Hematopoietic multipotent progenitor cell treated with erythropoietin and hydrocortisone succinate and interleukin-3 and kit ligand, for 6 days (in vitro differentiated cells): ENCODE data around the gene APOL2.
A peak's percentile ranks its signal among the peaks of the same experiment; 100 is the strongest.
"Not testable (repeated sequence)": the region's sequence is repeated elsewhere in the genome, so short reads cannot be mapped to it uniquely, and the experiment has no call there.

Experiments
- DNase-seq: peaks from one replicate; pipeline ENCODE4 v3.0.0-alpha.2; 2015

The APOL2 gene

DNA sequence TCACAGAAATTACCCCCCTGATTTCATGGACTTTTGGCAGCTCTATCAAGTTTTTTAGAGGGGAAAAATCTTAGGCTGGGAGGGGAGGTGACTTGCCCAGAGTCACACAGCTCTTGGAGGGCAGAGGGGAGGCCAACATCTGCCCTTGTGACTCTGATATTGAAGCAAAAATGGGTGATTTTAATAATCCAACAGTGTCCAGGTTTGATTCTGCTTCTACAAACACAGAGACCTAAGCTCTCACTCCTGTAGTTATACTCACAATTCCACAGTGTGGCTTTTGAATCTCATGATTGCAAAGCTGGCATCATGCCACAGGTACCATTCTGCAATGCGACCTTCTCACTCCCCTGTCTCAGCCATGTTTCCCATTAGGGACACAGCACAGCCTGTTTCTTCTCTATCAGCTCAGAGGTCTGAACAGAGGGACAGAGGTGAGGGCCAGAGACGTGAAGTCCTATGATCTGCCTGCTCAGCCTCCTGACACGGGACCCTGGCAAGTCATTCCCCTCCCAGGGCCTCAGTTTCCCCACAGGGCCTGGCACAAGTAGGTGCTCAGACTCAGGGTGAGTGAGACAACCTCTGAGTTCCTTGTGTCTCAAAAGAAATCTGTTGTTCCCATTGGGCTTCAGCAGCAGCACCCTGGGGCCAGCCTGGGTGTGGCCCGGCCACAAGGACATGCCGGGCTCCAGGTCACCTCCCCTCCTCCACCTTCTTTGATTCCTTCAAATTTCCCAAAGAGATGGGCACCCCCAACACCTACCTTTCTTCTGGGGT, 766 bp downstream of the APOL2 start:
- DNase-seq: peak; percentile 65

DNA sequence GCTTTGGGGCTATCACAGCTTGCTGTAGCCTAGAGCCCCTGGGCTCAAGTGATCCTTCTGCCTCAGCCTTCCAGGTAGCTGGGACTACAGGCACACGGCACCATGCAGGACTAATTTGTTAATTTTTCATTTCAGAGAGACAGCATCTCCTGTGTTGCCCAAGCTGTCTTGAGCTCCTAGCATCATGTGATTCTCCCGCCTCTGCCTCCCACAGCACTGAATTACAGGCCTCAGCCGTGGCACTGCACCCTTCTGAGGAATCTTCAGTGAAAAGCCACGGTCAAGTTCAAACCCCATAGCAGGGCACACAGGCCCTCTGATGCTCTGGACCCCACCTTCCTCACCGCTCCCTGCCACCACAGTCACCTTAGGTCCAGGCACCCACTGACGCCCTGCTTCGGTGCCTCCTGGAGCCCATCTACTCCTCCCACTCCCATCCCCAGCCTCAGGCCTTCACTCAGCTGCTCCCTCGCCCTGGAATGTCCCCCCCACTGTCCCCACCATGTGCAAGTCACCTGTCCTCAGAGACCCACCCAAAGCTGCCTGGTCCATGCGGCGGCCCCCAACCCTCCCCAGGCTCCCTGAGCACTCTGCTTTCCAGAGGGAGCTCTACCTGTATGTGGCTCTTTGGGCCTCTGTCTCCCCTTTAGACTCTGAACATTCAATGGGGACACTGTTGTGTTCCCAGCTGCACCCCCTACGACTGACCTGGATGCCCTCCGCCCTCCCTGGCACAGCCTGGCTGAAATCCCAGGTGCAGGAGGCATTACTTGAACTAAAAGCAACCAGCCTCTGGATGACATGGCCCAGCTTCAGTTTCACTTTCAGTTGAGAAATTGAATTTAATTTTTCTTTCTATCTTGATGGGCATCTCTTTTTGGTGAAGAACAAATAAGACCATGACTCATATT, 1.6 kb downstream of the APOL2 start:
- DNase-seq: peak; percentile 42

DNA sequence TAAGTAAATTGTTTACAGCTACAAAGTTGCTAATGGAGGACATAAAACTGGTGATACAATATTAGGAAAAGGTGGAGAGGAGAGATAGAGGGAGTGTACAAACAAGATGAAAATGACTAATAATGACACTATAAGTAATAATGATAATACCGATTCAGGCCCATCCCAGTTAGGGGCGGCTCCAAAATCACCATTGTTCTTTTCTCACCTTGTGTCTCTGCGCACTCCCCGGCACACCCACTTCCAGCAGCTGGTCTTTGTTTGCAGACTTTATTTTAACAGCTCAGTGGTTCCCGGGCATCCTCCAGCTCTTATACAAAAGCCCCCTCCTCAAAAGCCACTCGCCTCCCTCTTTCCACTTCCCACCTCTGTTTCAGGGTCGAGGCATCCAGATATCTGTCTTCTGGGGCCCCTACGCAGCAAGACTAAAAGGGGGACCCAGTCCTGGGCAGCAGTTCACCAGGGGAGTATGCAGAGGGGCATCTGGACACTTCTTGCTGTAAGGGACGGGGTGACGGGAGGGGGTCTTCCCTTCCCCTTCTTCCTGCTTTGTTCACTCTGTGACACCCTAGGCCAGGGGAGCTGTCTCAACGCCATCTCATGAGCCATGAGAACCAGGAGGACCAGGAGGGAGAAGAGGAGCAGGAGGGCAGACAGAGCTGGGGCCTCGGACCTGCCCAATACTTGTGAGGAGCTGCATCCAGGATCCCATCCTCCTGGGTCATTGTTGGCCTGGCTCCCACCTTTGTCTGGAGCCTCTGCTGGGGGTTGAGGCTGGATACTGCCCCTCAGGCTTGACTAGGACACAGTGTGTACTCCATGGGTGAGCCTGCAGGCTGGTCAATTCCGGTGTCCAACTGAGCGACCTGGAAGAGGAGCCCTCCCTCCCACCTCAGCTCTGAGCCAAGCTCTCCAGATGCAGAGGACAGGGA, 2.7 kb downstream of the APOL2 start:
- no peak for DNase-seq

DNA sequence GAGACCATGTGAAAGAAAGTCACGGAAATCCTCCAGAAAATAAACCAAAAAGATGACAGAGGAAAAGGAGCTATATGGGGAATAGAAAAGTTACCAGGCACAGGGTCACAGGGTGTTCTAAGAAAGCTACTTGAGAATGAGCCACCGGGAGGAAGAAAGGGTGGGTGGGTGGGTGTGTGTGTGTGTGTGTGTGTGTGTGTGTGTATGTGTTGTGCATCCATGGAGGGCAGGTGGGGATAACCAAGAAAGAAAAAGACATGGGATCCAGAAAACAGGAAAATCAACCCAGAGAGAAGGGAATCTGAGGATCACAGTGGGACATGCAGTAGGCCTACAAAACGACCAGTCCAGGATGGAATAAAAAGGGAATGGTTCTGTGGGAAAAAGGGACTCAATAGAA, 3.7 kb downstream of the APOL2 start:
- DNase-seq: no peak

DNA sequence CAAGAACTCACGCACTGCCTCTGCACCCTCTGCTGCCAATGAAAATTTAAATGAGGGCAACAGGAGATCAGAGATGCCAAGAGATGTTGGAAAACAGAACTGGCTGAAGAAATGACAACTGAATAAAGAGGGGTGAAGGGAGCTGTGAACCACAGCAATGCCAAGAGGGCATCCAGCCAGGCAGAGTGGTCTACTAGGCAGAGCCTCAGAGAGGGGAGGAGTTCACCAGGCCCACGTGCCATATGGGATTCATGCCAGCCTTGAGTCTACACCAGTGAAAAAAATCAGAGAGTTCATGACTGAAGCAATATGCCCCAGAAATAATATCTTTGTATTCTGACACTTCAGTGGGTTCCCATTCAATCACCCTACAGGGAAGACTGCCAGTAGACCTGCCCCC, 4.4 kb downstream of the APOL2 start:
- peak; percentile 17 for DNase-seq

DNA sequence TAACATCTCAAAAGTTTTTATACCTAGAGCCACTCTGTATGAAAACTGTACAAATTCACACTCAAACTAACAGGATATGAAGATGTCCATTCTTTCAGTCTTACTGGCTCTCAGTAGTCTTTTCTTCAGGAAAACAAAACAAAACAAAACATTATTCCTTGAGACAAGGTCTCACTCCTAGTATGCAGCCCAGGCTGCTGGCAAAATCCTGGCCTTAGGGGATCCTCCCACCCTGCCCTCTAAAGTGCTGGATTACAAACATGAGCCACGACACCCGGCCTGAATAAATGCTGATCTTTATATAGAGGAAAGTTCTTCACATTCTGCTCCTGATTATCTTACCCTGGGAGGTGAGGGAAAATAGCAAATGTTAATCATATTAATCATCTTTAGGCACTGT, 5.1 kb downstream of the APOL2 start:
- DNase-seq: no peak

DNA sequence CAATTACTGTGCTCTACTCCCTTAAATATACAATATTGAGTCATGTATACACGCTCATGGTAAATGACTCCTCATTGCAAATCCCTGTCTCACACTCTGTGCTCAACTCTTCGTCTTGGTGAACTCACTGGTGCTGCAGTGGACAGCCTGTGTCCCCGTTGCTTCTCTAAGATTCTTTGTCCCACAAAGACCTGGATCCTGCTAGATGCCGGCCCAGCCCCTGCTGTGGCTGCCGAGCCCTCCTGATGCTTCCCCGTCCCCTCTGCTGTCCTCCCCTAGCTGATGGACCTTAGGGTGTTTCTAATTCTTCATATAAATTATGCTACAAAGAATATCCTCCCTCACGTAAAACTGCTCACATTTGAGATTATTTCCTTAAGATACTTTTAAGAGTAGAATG, 5.5 kb downstream of the APOL2 start:
- DNase-seq: no peak

DNA sequence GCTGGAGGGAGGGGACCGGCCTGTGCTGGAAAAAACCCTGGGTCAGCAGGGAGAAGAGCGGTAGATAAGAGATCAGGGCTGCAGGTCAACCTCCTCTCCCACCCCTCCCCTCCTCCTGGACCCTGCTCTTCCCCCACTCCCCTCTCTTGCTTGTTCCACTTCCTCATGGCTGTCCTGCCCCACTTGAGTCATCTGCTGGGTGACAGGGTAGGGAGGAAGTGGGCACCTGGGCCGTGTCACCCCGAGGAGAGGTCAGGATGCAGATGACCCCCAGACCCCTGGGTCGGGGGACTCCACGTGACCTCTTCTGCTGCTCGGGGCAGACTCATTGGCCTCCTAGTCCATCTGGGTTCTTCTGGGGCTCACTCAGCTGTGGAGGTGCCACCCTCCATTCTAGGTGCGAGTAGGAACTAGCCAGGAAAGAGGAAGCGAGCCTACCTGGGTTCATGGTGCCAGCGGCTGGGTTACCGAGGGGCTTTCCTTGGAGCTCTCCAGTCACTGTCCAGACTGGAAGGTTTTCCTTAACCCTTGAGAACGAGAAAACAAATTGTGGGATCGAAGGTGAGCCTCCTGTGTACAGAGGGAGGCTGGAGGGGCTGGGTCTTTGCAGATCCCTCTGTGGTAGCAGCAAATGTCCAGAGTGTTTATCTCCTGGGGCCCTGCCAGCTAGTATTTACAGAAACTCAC, 6.5 kb downstream of the APOL2 start:
- no peak for DNase-seq

DNA sequence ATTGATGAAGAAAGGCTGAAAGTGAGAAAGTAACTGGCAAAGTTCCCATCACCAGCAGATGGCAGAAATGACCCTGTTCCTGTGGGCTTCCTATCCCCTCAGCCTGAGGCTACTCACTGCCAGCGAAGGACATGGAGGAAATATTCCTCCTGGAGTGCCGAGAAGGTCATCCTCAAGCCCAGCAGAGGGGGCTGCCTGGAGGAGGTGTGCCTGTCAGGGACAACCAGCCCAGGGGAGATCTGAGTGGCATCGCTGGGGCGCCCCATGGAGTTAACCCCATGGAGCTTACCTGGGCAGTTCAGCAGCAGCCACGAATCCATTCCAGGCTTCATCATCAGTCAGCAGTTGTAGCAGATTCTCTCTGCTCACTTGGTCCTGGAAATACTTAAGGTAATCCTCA, 8.3 kb downstream of the APOL2 start:
- DNase-seq: not testable (repeated sequence)

DNA sequence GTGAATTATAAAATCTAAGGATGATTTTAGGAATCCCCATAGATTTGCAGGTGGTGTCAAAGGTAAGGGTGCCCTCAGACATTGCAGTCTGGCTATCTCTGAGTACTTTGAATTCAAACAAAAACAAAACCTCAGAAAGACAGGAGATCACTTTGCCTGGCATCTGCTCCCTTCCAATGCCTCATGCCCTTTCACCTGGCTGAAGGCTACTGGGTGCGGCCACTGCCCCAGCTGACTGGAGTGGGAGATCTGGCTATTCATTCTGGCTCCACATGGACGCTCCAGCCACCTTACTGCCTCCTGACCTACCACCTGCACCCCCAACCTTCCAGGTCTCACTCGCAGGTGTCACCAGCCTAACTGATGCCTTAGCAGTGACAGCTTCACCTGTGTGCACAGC, 9.7 kb downstream of the APOL2 start:
- not testable (repeated sequence) for DNase-seq

DNA sequence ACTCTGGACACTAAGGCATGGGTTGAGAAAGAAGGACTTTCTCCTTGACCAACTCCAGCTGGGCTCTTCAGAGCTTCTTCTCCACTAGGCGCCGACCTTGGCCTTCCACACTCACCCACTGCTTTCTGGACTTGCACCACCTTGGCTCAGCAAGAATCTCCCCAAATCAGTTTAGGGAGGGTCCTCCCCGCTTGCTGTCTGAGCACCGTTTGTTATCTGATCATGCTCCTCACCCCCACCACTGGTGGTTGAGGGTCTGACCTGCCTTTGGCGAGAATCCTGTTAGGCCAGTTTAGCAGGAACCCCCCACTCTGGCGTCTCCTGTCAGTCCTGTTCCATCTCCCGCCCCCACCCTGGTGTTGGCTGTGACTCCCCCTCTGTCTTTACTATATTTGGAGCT, 10.4 kb downstream of the APOL2 start:
- DNase-seq: no peak

DNA sequence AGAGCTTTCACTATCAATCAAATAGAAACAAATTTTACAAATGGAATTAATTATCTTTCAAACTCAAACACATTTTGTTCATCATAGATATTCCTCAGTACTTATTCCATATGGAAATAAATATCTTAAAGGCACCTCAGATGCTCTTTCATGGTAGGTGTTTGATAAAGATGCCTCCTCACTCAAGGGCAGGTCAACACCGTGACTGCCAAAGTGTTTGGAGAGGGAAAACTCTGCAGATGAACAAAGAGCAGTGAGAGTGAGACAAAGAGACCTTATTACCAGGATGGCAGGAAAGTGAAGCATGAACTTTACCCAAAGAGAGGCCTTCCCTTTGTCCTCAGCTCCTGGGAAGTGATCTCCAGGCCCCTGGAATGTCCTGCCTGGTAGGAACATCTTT, 11.0 kb downstream of the APOL2 start:
- not testable (repeated sequence) for DNase-seq

DNA sequence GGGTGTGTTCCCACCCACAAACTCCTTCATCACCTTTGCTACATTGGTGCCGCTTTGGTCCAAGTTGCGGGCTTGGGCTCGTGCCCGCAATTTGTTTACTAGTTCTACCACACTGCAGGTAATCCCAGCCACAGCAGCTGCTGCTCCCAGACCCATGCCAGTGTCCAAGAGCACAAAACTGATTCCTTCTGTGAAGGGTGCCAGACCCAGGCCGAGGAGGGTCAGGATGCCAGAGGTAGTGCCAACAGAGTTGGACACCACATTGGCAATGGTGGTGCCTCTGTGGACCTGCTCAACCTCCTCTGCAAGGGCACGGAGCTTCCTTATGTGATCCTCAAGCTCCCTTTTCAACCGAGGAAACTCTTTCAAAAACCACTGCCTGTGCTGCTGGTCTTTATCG, 11.5 kb downstream of the APOL2 start:
- DNase-seq: no peak

DNA sequence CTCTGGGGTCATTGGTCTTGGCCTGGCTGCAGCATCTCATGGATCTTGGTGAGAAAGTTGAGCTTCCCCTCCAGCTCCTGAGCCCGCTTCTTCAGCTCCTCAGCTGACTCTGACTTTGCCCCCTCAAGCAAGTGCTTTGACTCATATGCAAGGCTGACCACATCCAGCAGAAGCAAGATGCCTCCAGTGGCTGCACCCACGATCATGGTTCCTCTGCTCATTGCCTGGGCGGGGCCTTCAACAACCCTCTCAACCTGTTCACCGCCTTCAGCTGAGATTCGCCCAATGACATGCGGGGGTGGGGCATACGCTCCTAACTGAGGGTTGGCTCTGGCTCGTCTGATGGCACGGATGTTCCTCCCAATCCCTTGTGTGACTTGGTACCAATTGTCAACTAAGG, 11.9 kb downstream of the APOL2 start:
- no peak for DNase-seq

DNA sequence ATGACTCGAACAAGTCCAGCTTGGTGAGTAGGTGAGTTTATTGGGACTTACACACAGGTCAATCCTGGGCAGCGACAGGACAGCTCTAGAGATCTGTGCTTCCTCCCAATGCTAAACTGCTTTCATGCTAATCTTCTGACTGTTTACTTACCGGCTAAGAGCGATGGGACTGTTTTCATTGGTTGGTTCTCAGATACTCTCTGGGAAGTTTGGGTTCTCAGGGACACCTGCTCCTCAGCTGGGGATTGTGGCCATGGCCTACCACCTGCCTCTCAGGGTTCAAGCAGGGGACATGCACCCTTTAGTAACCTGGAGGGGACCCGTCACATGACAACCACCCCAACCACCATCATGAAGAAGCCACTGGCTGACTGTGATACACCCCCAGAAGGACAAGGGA, 13.1 kb downstream of the APOL2 start:
- DNase-seq: no peak

DNA sequence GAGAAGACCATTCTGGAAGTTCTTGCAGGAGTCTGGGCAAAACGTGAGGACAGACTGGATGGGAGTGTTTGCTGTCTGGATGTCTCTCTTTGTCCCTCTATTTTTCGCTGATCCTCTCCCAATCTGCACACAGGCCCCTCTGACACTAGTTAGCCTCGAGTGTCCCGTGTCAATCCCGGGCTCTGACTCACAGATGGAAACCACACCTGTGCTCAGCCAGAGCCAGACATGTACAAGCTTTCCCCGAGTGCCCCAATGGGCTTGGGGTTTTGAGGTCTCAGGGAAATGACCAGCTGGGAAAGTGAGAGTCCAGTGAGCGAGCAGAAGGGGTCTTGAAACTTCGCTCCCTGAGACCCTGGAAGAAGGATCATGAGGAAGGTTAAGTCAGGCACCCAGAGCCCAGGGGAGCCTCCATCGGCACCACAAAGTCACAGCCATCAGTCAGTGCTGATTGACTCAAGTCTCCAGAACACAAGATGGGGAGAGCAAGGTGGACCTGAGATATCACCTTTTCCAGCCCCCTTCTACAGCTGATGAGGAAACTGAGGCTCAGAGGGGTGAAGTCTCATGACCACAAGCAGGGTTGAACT, 13.9 kb downstream of the APOL2 start:
- no peak for DNase-seq

DNA sequence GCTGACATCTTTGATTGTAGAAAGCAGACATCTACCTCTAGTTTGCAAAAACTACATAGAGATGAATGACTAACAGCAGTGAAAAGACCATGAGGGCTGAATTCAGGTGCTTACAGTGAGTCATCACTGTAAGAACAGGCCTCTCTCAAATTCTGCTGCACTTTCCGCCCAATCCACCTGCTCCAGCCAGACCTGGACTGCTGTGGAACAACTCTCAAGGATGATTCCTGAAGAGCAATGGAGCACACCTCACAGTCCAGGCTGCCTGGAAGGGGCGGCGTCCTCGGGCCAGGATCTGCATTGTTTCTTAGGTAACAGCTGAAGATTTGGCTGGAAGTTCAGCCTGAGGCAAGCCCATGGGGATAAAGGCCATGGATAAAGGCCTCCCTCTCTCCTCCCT, 15.1 kb downstream of the APOL2 start:
- DNase-seq: no peak

DNA sequence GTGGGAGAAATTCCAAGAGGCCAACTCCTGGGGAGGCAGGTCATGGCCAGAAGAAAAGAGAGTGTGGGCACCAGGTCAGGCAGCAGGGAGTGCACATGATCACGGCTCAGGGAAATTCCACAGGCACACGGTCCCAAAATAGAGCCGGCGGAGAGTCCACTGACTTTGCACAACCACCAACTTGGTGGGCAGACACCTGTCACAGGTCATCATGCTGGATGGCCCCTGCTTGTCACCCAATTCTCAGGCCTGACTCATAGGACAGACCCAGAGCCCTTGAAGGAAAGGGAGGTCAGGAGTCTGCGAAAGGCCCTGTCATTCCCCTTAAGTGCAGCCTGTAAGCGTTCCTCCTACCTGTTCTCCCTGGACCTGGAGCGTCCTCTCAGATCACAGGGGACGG, 15.8 kb downstream of the APOL2 start:
- DNase-seq: no peak

DNA sequence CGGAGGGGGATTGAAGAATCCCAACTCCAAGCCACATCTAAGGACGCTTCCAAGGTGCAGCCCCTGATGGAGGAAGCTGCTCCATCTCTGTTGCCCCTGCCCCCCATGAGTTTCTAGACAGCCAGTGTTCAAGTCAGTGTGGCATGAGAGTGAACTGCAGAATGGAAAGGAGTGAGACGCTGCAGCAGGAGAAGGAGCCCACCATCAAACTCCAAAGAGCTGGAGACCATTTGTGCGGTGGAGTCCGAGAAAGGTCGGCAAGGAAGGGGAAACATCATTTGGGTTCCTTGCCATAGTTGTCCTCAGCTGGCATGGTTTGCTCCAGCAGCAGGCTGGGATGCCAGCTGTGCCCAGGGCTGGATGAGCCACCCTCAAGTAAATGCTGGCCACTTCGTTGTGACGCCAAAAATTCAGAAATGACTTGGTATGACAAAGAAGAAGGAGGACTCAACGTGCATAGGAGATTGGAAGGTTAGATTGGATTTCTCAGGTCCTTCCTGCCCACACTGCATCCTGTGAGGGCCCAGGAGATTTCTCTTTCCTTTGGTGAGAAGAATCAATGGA, 16.4 kb downstream of the APOL2 start:
- DNase-seq: no peak

DNA sequence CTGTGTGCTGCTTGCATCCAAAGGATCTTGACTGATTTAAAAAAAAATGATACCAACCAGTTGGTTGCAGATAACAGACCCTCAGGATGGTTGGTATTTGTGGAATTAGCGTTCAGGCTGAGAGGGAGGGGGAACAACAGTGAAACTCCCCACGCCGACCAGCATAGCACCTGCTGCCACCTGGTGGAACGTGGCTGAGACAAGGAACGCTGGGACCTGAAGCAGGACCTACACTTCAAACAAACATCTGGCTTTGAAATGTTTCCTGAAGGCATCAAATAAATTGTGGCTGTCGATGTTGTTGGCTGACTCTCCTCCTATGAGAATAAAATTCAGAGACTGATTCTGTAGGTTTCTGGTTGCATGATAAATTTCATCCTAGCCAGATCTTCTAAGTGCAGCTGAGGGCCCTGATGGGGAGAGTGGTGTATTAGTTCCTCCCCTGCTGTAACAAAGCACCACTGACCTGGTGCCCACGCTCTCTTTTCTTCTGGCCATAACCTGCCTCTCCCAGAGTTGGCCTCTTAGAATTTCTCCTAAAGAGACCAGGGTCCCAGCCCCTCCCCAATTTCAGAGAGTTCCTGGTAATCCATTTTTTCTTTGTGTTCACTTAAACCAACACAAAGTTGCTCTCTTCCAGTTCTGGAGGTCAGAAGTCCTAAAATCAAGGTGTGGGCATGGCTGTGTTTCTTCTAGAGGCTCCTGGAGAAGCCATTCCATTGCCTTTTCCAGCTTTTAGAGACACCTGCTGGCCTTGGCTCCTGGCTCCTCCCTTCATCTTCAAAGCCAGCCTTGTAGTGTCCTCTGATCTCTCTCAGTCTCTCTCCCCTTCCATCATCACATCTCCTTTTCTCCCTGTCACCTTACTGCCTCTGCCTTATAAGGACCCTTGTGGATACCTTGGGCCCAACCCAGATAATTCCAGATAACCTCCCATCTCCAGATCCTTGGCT, 17.3 kb downstream of the APOL2 start:
- DNase-seq: peak; percentile 82
